Liver (tissue), 3 donors: ENCODE results near the gene RPL26.

Experiments used
- CTCF ChIP-seq: fragments of 150-350 bp; IDR thresholded peaks from 2 replicates; pipeline ENCODE4 v1.5.1; 2017; ENCODE audit warnings: improper control_type of control experiment, low read depth, low read length; ENCODE audit not compliant: missing input control
- FOXA1 ChIP-seq: IDR thresholded peaks from 2 replicates; pipeline ENCODE4 v1.6.1; 2016; ENCODE audit warnings: antibody characterized with exemption
- MAX ChIP-seq: IDR thresholded peaks from 2 replicates; pipeline ENCODE4 v1.6.1; 2016; ENCODE audit warnings: antibody characterized with exemption
- RAD21 ChIP-seq, 2 donors: IDR thresholded peaks; 2 replicates each; pipeline ENCODE4 v1.6.1; 2016; ENCODE audit warnings: antibody characterized with exemption in 2 of 2, mild to moderate bottlenecking in 2 of 2
- RXRA ChIP-seq, 2 donors: IDR thresholded peaks; 2 replicates each; pipeline ENCODE4 v1.6.1; 2017 to 2018; ENCODE audit warnings: antibody characterized with exemption in 2 of 2, mild to moderate bottlenecking in 1 of 2
- SP1 ChIP-seq: IDR thresholded peaks from 2 replicates; pipeline ENCODE4 v1.6.1; 2018; ENCODE audit warnings: antibody characterized with exemption, mild to moderate bottlenecking
- YY1 ChIP-seq: IDR thresholded peaks from 2 replicates; pipeline ENCODE4 v1.6.1; 2016; ENCODE audit warnings: antibody characterized with exemption, mild to moderate bottlenecking
- TF ChIP-seq, protein P1 (sequence below): IDR thresholded peaks from 2 replicates; pipeline ENCODE4 v1.6.1; 2016; ENCODE audit warnings: antibody characterized with exemption, mild to moderate bottlenecking
- donor health status: healthy.
- donor health status: healthy.

GRCh38 chr17:8413938-8414337 lies 30.9 kb upstream of the RPL26 start:
- no peak for TF ChIP-seq RAD21 (IDR thresholded peaks at IDR 0.05)
- no peak for TF ChIP-seq CTCF
- no peak for TF ChIP-seq RXRA (IDR thresholded peaks at IDR 0.05)
- TF ChIP-seq FOXA1, result no peak
- TF ChIP-seq YY1, result no peak
- TF ChIP-seq, protein P1, sequence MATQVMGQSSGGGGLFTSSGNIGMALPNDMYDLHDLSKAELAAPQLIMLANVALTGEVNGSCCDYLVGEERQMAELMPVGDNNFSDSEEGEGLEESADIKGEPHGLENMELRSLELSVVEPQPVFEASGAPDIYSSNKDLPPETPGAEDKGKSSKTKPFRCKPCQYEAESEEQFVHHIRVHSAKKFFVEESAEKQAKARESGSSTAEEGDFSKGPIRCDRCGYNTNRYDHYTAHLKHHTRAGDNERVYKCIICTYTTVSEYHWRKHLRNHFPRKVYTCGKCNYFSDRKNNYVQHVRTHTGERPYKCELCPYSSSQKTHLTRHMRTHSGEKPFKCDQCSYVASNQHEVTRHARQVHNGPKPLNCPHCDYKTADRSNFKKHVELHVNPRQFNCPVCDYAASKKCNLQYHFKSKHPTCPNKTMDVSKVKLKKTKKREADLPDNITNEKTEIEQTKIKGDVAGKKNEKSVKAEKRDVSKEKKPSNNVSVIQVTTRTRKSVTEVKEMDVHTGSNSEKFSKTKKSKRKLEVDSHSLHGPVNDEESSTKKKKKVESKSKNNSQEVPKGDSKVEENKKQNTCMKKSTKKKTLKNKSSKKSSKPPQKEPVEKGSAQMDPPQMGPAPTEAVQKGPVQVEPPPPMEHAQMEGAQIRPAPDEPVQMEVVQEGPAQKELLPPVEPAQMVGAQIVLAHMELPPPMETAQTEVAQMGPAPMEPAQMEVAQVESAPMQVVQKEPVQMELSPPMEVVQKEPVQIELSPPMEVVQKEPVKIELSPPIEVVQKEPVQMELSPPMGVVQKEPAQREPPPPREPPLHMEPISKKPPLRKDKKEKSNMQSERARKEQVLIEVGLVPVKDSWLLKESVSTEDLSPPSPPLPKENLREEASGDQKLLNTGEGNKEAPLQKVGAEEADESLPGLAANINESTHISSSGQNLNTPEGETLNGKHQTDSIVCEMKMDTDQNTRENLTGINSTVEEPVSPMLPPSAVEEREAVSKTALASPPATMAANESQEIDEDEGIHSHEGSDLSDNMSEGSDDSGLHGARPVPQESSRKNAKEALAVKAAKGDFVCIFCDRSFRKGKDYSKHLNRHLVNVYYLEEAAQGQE, result no peak
- no peak for TF ChIP-seq SP1
- TF ChIP-seq MAX, result no peak
